ENCODE measurements around the gene COL12A1. TPM values are rescaled to one million over a fixed set of nuclear protein-coding genes. Genes with fewer than 3 reads are reported as not detected.

COL12A1 gene
- total and polyA plus RNA-seq, 2 donors (not counting 1 experiment from before 2014, with no cell fraction given), result 1,023 to 1,075 TPM

DNA sequence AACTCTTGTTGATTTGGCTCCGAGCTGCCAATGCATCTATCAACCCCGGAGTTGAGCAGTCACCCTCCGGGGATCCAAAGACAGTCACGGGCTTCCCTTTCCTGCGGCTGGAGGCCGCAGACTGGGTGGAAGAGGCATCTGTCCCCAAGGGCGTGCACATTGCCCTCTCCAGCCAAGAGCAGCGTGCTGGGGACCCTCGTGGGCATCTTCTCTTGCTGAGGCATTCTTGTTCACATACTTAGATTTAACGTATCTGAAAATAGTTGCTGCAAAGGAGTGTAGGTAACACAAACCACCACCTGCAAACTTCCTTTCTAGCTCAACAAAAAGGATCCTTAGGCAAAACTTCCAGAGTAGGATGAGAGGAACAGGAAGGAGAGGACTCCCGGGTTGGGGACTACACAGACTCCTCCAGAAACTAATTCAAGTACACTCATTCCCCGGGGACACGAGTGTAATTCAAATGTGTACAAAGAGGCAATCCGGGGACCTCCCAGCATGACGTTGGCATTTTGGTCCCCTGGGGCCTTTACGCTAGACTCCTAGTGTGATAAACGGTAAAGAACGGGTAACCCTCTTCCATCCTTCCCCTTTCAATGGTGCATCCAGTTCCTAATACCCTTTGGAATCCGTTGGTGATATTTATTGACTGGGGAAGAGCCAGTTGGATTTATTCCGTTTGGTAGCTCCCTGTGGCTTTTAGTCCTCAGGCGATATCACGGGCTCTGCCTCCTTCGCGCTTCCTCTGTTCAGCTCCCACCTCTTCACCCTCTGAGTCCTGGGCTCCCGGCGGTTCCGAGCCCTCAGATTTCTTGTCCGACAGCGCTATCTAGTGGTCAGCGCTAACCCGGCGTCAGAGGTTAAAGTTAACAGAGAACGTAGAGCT, 2.7 kb upstream of the COL12A1 start:
- Histone ChIP-seq H3K36me3 (ENCODE audit: control insufficient read depth, insufficient read depth, low read length) (no peaks in the 10 kb centered on the region), H4K20me1 (ENCODE audit: control insufficient read depth, extremely low read depth, insufficient read depth, low read length) (no peaks in the 10 kb centered on the region), H3K4me1 (ENCODE audit: control insufficient read depth, extremely low read depth, insufficient read depth, low read length) (peaks cover 7% of the 10 kb centered on the region), H3K27me3 (ENCODE audit: control insufficient read depth, insufficient read depth, low read length) (no peaks in the 10 kb centered on the region), H3K27ac (ENCODE audit: insufficient read depth, low read length) (peak overlapping the region; percentile 99), H3K4me2 (ENCODE audit: extremely low read depth, insufficient read depth, low read length) (peak overlapping the region; percentile 80), H2AFZ (ENCODE audit: low read length) (peak overlapping the region; percentile 58), H3K9me3 (ENCODE audit: control insufficient read depth, insufficient read depth, low read depth, low read length) (no peaks in the 10 kb centered on the region), H3K9ac (ENCODE audit: insufficient read depth, low read length) (no peak overlapping the region), H3K4me3 (replicated peaks in 1 of 4; ENCODE audit: control extremely low read depth in 1 of 4, insufficient read depth in 1 of 4, low read depth in 3 of 4, low read length in 4 of 4) (peak overlapping the region in 2 of 4 experiments; percentile 17 to 40), H3K79me2 (ENCODE audit: control insufficient read depth, insufficient read depth, low read length) (peaks cover 21% of the 10 kb centered on the region)
- no peak for TF ChIP-seq EZH2 (IDR thresholded peaks at IDR 0.05; ENCODE audit: low read length, missing control alignments)
- TF ChIP-seq, protein P1, sequence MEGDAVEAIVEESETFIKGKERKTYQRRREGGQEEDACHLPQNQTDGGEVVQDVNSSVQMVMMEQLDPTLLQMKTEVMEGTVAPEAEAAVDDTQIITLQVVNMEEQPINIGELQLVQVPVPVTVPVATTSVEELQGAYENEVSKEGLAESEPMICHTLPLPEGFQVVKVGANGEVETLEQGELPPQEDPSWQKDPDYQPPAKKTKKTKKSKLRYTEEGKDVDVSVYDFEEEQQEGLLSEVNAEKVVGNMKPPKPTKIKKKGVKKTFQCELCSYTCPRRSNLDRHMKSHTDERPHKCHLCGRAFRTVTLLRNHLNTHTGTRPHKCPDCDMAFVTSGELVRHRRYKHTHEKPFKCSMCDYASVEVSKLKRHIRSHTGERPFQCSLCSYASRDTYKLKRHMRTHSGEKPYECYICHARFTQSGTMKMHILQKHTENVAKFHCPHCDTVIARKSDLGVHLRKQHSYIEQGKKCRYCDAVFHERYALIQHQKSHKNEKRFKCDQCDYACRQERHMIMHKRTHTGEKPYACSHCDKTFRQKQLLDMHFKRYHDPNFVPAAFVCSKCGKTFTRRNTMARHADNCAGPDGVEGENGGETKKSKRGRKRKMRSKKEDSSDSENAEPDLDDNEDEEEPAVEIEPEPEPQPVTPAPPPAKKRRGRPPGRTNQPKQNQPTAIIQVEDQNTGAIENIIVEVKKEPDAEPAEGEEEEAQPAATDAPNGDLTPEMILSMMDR (conservative IDR thresholded peaks at IDR 0.05 in 1 of 2, IDR thresholded peaks at IDR 0.05 in 1 of 2; ENCODE audit: low read depth in 1 of 2, low read length in 2 of 2), result peak; percentile 87 to 88
- peak; percentile 66 to 87 for DNase-seq (ENCODE audit: low read depth in 2 of 2)

GRCh38 chr6:75206576-75207342, 906 bp upstream of the COL12A1 start:
- peak overlapping the region; percentile 90 for H3K9ac ChIP-seq (ENCODE audit: insufficient read depth, low read length)
- peak overlapping the region; percentile 73 for H3K4me2 ChIP-seq (ENCODE audit: extremely low read depth, insufficient read depth, low read length)
- H3K4me3 ChIP-seq (replicated peaks in 1 of 4; ENCODE audit: control extremely low read depth in 1 of 4, insufficient read depth in 1 of 4, low read depth in 3 of 4, low read length in 4 of 4), result peak overlapping the region; percentile 41 to 92 (median 78)
- peak in 1 of 2 donors; percentile 67 for DNase-seq (ENCODE audit: low read depth in 2 of 2)
- peak overlapping the region; percentile 99 for H3K27ac ChIP-seq (ENCODE audit: insufficient read depth, low read length)
- H3K36me3 ChIP-seq (ENCODE audit: control insufficient read depth, insufficient read depth, low read length), result peaks cover 8% of the 10 kb centered on the region
- peak overlapping the region; percentile 38 for H2AFZ ChIP-seq (ENCODE audit: low read length)
- TF ChIP-seq, protein P1 (conservative IDR thresholded peaks at IDR 0.05 in 1 of 2, IDR thresholded peaks at IDR 0.05 in 1 of 2; ENCODE audit: low read depth in 1 of 2, low read length in 2 of 2), result no peak
- no peak for TF ChIP-seq EZH2 (IDR thresholded peaks at IDR 0.05; ENCODE audit: low read length, missing control alignments)
- no peaks in the 10 kb centered on the region for H3K9me3 ChIP-seq (ENCODE audit: control insufficient read depth, insufficient read depth, low read depth, low read length)
- H3K27me3 ChIP-seq (ENCODE audit: control insufficient read depth, insufficient read depth, low read length), result no peaks in the 10 kb centered on the region
- H3K79me2 ChIP-seq (ENCODE audit: control insufficient read depth, insufficient read depth, low read length), result peaks cover 38% of the 10 kb centered on the region
- no peaks in the 10 kb centered on the region for H4K20me1 ChIP-seq (ENCODE audit: control insufficient read depth, extremely low read depth, insufficient read depth, low read length)
- peaks cover 12% of the 10 kb centered on the region for H3K4me1 ChIP-seq (ENCODE audit: control insufficient read depth, extremely low read depth, insufficient read depth, low read length)
